OCI-LY1 (cell line): ENCODE measurements around the gene RIPK3.

Experiments used
- H2AFZ ChIP-seq: fragments of 200-600 bp; sonication (generic), shearing (Covaris generic); 2 replicates; pipeline ENCODE4 v1.6.0; 2014; ENCODE audit warnings: antibody characterized with exemption, mild to moderate bottlenecking, low read length
- H3F3A ChIP-seq: fragments of 200-600 bp; sonication (generic), shearing (Covaris generic); 2 replicates; pipeline ENCODE4 v1.6.0; 2014; ENCODE audit warnings: mild to moderate bottlenecking, antibody characterized with exemption, low read length, moderate library complexity; ENCODE audit not compliant: insufficient read depth
- H3K27ac ChIP-seq: fragments of 200-600 bp; sonication (generic); 2 replicates; pipeline ENCODE4 v1.5.1; 2014; ENCODE audit warnings: low read length, mixed run types, mild to moderate bottlenecking, low read depth; ENCODE audit not compliant: poor library complexity, severe bottlenecking
- H3K27me3 ChIP-seq: fragments of 200-600 bp; sonication (generic); 2 replicates; pipeline ENCODE4 v1.6.0; 2014; ENCODE audit warnings: antibody characterized with exemption, mild to moderate bottlenecking, low read length, moderate library complexity; ENCODE audit not compliant: insufficient read depth
- H3K36me3 ChIP-seq: fragments of 200-600 bp; sonication (generic); 2 replicates; pipeline ENCODE4 v1.6.1; 2014; ENCODE audit warnings: mild to moderate bottlenecking, antibody characterized with exemption, low read length, moderate library complexity, mixed read lengths; ENCODE audit not compliant: insufficient read depth
- H3K4me1 ChIP-seq: fragments of 200-600 bp; sonication (generic); 2 replicates; pipeline ENCODE4 v1.5.1; 2014; ENCODE audit warnings: mild to moderate bottlenecking, low read length, moderate library complexity; ENCODE audit not compliant: insufficient read depth, severe bottlenecking
- H3K4me2 ChIP-seq: fragments of 200-600 bp; sonication (generic), shearing (Covaris generic); 2 replicates; pipeline ENCODE4 v1.6.1; 2014; ENCODE audit warnings: low read length
- H3K4me3 ChIP-seq: fragments of 200-600 bp; sonication (generic); 2 replicates; pipeline ENCODE4 v1.5.1; 2014; ENCODE audit warnings: low read length, low read depth, mild to moderate bottlenecking, mixed read lengths; ENCODE audit not compliant: poor library complexity, severe bottlenecking
- H3K79me2 ChIP-seq: fragments of 200-600 bp; shearing (Covaris generic); 2 replicates; pipeline ENCODE4 v1.6.1; 2016; ENCODE audit warnings: mixed run types, low read length, mixed read lengths; ENCODE audit not compliant: insufficient read depth
- H3K9ac ChIP-seq: fragments of 200-600 bp; sonication (generic), shearing (Covaris generic); 2 replicates; pipeline ENCODE4 v1.6.1; 2014; ENCODE audit warnings: mild to moderate bottlenecking, low read length, mixed read lengths
- H3K9me2 ChIP-seq: fragments of 200-600 bp; sonication (generic), shearing (Covaris generic); 2 replicates; pipeline ENCODE4 v1.6.1; 2014; ENCODE audit warnings: low read depth, mild to moderate bottlenecking, low read length, mixed read lengths
- H3K9me3 ChIP-seq: fragments of 200-600 bp; shearing (Covaris generic); 2 replicates; pipeline ENCODE4 v1.6.1; 2014; ENCODE audit warnings: low read length, mixed read lengths
- H4K20me1 ChIP-seq: fragments of 200-600 bp; sonication (generic), shearing (Covaris generic); 2 replicates; pipeline ENCODE4 v1.6.0; 2016; ENCODE audit warnings: mild to moderate bottlenecking, low read length; ENCODE audit not compliant: insufficient read depth
- EZH2 ChIP-seq: fragments of 200-600 bp; sonication (generic), shearing (Covaris generic); IDR thresholded peaks from 2 replicates; pipeline ENCODE4 v1.8.0; 2017; ENCODE audit warnings: borderline replicate concordance, mixed run types, mild to moderate bottlenecking, antibody characterized with exemption, low read length, moderate library complexity, mixed read lengths
- TF ChIP-seq, protein P1 (sequence below): fragments of 200-600 bp; sonication (generic), shearing (Covaris generic); IDR thresholded peaks from 2 replicates; pipeline ENCODE4 v1.5.1; 2017; ENCODE audit warnings: mild to moderate bottlenecking, antibody characterized with exemption, low read length, moderate library complexity, mixed read lengths

The RIPK3 gene

DNA sequence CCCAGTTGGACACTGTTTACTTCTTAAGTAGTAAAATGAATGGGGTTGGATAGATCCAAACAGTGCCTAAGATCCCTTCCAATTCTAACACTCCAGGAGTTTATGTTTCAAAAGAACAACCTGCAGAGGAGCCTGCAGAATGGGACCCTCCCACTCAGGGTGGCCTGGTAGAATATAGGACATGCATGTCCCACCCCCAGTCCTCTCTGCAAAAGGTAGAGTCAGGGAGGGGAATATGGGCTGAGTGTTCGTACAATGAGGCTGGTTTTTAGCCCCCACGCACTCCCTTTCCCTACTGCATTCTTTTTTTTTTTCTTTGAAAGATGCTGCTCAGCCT lies 47.2 kb upstream of the RIPK3 start:
- no peaks in the 10 kb centered on the region for H3F3A ChIP-seq
- H3K4me2 ChIP-seq: no peak overlapping the region
- H3K4me1 ChIP-seq: peaks cover 17% of the 10 kb centered on the region
- peaks cover 8% of the 10 kb centered on the region; the same call in 1 of the 2 replicates for H3K27me3 ChIP-seq
- H3K9ac ChIP-seq: no peak overlapping the region
- no peak overlapping the region for H3K27ac ChIP-seq
- no peaks in the 10 kb centered on the region for H3K9me2 ChIP-seq
- H4K20me1 ChIP-seq: no peaks in the 10 kb centered on the region
- H3K9me3 ChIP-seq: no peaks in the 10 kb centered on the region
- H3K36me3 ChIP-seq: no peaks in the 10 kb centered on the region
- TF ChIP-seq, protein P1, sequence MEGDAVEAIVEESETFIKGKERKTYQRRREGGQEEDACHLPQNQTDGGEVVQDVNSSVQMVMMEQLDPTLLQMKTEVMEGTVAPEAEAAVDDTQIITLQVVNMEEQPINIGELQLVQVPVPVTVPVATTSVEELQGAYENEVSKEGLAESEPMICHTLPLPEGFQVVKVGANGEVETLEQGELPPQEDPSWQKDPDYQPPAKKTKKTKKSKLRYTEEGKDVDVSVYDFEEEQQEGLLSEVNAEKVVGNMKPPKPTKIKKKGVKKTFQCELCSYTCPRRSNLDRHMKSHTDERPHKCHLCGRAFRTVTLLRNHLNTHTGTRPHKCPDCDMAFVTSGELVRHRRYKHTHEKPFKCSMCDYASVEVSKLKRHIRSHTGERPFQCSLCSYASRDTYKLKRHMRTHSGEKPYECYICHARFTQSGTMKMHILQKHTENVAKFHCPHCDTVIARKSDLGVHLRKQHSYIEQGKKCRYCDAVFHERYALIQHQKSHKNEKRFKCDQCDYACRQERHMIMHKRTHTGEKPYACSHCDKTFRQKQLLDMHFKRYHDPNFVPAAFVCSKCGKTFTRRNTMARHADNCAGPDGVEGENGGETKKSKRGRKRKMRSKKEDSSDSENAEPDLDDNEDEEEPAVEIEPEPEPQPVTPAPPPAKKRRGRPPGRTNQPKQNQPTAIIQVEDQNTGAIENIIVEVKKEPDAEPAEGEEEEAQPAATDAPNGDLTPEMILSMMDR: no peak
- TF ChIP-seq EZH2: no peak
- no peak overlapping the region for H3K4me3 ChIP-seq
- no peaks in the 10 kb centered on the region for H3K79me2 ChIP-seq
- no peak overlapping the region for H2AFZ ChIP-seq

DNA sequence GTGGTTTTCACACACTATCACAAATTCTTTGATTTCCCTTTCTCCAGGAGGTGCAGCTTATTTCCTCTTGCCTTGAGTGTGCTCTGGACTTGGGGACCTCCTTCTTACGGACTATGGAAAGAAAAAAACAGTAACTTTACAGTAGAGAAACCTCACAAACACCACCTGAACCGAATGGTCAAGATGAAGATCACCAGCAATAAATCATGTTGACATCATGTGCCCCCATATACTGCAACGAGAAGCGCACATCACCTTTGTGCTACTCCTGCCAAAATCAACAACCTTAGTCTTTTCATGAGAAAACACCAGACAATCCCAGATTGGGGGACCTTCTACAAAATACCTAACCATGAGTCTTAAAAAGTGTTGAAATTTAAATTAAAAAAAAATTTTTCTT lies 45.7 kb upstream of the RIPK3 start:
- no peaks in the 10 kb centered on the region for H4K20me1 ChIP-seq
- peaks cover 8% of the 10 kb centered on the region; the same call in 1 of the 2 replicates for H3K27me3 ChIP-seq
- H3K4me1 ChIP-seq: peaks cover 2% of the 10 kb centered on the region
- H3K4me3 ChIP-seq: no peak overlapping the region
- H2AFZ ChIP-seq: no peak overlapping the region
- no peaks in the 10 kb centered on the region for H3K9me3 ChIP-seq
- no peak for TF ChIP-seq EZH2
- TF ChIP-seq, protein P1: no peak
- H3K79me2 ChIP-seq: no peaks in the 10 kb centered on the region
- no peak overlapping the region for H3K27ac ChIP-seq
- no peaks in the 10 kb centered on the region for H3K36me3 ChIP-seq
- H3K9me2 ChIP-seq: no peaks in the 10 kb centered on the region
- H3K9ac ChIP-seq: no peak overlapping the region
- H3F3A ChIP-seq: no peaks in the 10 kb centered on the region
- H3K4me2 ChIP-seq: no peak overlapping the region

DNA sequence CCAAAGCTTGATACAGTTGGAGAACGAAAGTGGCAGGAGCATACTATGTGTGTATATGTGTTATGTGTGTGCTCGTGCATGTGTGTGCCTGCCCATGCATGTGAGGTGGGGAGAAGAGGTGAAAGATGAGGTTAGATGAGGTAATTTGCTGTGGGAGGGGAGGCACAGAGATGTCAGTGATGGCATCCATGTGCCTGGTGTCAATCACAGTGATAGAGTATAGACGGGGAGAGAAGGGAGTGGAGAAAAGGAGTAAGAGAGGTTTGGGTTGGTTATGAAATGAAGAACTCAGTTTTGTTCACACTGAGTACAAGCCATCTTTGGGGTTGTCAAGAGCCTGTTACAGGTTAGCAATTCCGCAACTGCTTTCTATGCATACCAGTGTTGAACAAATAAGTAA lies 44.4 kb upstream of the RIPK3 start:
- Histone ChIP-seq H3F3A (no peaks in the 10 kb centered on the region), H3K4me1 (no peaks in the 10 kb centered on the region), H3K9ac (no peak overlapping the region), H3K4me3 (no peak overlapping the region), H2AFZ (no peak overlapping the region), H3K27me3 (peaks cover 6% of the 10 kb centered on the region; the same call in 1 of the 2 replicates), H4K20me1 (no peaks in the 10 kb centered on the region), H3K36me3 (no peaks in the 10 kb centered on the region), H3K27ac (no peak overlapping the region), H3K9me2 (no peaks in the 10 kb centered on the region), H3K4me2 (no peak overlapping the region), H3K9me3 (no peaks in the 10 kb centered on the region), H3K79me2 (no peaks in the 10 kb centered on the region)
- TF ChIP-seq, protein P1: no peak
- TF ChIP-seq EZH2: no peak
